Esophagus muscularis mucosa (tissue), 3 donors: ENCODE data around the gene ZFYVE28.

ENCODE experiments used
- POLR2A ChIP-seq: fragments of 450-650 bp; IDR thresholded peaks from one replicate; pipeline ENCODE4 v1.6.1; 2017; ENCODE audit warnings: antibody characterized with exemption, moderate library complexity, mild to moderate bottlenecking, low read depth
- POLR2AphosphoS5 ChIP-seq, 2 donors: sonication (generic); formaldehyde crosslinking; IDR thresholded peaks; one replicate each; pipeline ENCODE4 v1.6.1; 2017; ENCODE audit warnings: antibody characterized with exemption in 2 of 2
- TF ChIP-seq, protein P1 (sequence below), 3 experiments: fragments of 200-600 bp in 2 of 3; fragments of 450-650 bp in 1 of 3; sonication (generic) in 2 of 3; IDR thresholded peaks; one replicate each; pipeline ENCODE4 v1.5.1; 2017 to 2019; ENCODE audit warnings: antibody characterized with exemption in 3 of 3, mild to moderate bottlenecking in 2 of 3, moderate library complexity in 1 of 3

DNA sequence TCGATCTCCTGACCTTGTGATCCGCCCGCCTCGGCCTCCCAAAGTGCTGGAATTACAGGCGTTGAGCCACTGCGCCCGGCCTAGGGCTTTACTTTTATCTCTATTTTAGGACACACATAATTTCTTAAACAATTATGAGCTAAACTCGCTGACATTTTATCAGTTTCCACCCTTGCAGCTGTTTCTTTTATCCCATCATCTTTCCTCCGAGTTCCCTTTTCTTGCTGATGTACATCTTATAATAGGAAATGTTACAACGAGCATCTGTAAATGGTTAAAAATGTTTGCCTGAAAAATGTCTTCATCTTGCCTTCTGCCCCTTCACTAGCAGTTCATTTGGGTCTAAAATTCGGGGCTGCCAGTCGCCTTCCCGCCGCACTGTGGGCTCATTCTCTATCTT lies 41.2 kb downstream of the ZFYVE28 start:
- TF ChIP-seq, protein P1, sequence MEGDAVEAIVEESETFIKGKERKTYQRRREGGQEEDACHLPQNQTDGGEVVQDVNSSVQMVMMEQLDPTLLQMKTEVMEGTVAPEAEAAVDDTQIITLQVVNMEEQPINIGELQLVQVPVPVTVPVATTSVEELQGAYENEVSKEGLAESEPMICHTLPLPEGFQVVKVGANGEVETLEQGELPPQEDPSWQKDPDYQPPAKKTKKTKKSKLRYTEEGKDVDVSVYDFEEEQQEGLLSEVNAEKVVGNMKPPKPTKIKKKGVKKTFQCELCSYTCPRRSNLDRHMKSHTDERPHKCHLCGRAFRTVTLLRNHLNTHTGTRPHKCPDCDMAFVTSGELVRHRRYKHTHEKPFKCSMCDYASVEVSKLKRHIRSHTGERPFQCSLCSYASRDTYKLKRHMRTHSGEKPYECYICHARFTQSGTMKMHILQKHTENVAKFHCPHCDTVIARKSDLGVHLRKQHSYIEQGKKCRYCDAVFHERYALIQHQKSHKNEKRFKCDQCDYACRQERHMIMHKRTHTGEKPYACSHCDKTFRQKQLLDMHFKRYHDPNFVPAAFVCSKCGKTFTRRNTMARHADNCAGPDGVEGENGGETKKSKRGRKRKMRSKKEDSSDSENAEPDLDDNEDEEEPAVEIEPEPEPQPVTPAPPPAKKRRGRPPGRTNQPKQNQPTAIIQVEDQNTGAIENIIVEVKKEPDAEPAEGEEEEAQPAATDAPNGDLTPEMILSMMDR (IDR thresholded peaks at IDR 0.05), result no peak
- TF ChIP-seq POLR2AphosphoS5 (IDR thresholded peaks at IDR 0.05) (no peak), POLR2A (no peak)
